Upper lobe of left lung (tissue), 6 donors: ENCODE results near the gene S100A2. TPM values are rescaled to one million over a fixed set of nuclear protein-coding genes. Genes with fewer than 3 reads are reported as not detected.
"Not testable (repeated sequence)": the region's sequence is repeated elsewhere in the genome, so short reads cannot be mapped to it uniquely, and the experiment has no call there.

Experiments
- ATAC-seq, 2 donors: fragments of 200-7000 bp; cut with Tn5 transposase; one replicate each; pipeline ENCODE4 v1.9.1; 2022; ENCODE audit warnings: mild to moderate bottlenecking in 2 of 2, moderate library complexity in 2 of 2; ENCODE audit not compliant: low FRiP score in 2 of 2
- DNase-seq, 2 donors: peaks; one replicate each; pipeline ENCODE4 v3.0.0-alpha.2; 2019 to 2020
- H3K27ac ChIP-seq, 4 donors: fragments of 200-600 bp; sonication (generic); one replicate each; pipeline ENCODE4 v1.5.1; 2016 to 2019
- H3K27me3 ChIP-seq, 4 donors: fragments of 200-600 bp; sonication (generic); one replicate each; pipeline ENCODE4 v1.5.1; 2017 to 2019
- H3K36me3 ChIP-seq, 4 donors: fragments of 200-600 bp; sonication (generic); one replicate each; pipeline ENCODE4 v1.5.1; 2016 to 2019
- H3K4me1 ChIP-seq, 4 donors: fragments of 200-600 bp; sonication (generic); one replicate each; pipeline ENCODE4 v1.5.1; 2018 to 2019
- H3K4me3 ChIP-seq, 4 donors: fragments of 200-600 bp; sonication (generic); one replicate each; pipeline ENCODE4 v1.5.1; 2017 to 2019; ENCODE audit warnings: mild to moderate bottlenecking in 2 of 4, moderate library complexity in 1 of 4
- H3K9me3 ChIP-seq, 4 donors: fragments of 200-600 bp; sonication (generic); one replicate each; pipeline ENCODE4 v1.5.1; 2018 to 2019
- EP300 ChIP-seq, 4 donors: sonication (generic); formaldehyde crosslinking; IDR thresholded peaks; one replicate each; pipeline ENCODE4 v1.5.1; 2017; ENCODE audit warnings: antibody characterized with exemption in 4 of 4, control low read depth in 2 of 4
- POLR2A ChIP-seq, 4 donors: fragments of 450-650 bp; IDR thresholded peaks; one replicate each; pipeline ENCODE4 v1.5.1; 2016 to 2017; ENCODE audit warnings: antibody characterized with exemption in 4 of 4, mild to moderate bottlenecking in 2 of 4
- POLR2AphosphoS5 ChIP-seq, 2 donors: sonication (generic); formaldehyde crosslinking; IDR thresholded peaks; one replicate each; pipeline ENCODE4 v1.5.1; 2017; ENCODE audit warnings: antibody characterized with exemption in 2 of 2
- WGBS, 2 donors: methylation state at CpG; one replicate each; pipeline ENCODE4 v1.1.5; 2017 to 2018; 5-methylcytosine and 5-hydroxymethylcytosine counted together
- total RNA-seq, 6 donors: library from RNA; depleted of rRNA in 4 of 6; stranded (reverse); fragments of >200 nt in 4 of 6; gene quantifications; one replicate each; pipeline versions ENCODE4 v1.1.0 to v1.2.1, GENCODE V29; 2016 to 2021
- TF ChIP-seq, protein P1 (sequence below), 6 experiments: fragments of 450-650 bp in 4 of 6; fragments of 200-600 bp in 2 of 6; sonication (generic) in 2 of 6; IDR thresholded peaks; one replicate each; pipeline ENCODE4 v1.5.1; 2016 to 2019; ENCODE audit warnings: antibody characterized with exemption in 6 of 6
- donor health status: DM: no; HTN: no; CAD: no; lungs with moderate emphysema.
- donor health status: DM: no; HTN: yes; CAD: no; lungs with severe emphysema.

The S100A2 gene
- total RNA-seq, 6 donors from 2014 or later, result 2.0 to 12.0 (median 7.9) TPM; not detected in 1

DNA sequence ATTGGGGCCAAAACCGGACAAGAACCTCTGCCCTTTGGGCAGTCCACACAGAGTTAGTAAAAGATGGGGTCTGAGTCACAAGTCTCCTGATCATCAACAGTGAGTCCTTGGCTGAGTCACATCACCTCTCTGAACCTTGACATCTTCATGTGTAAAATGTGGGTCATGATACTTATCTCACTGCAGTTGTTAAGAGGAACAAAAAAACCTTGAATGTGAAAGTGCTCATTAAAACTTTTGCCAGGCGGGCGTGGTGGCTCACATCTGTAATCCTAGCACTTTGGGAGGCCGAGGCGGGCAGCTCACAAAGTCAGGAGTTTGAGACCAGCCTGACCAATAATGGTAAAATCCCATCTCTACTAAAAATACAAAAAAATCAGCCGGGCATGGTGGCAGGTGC lies 31.6 kb upstream of the S100A2 start:
- Histone ChIP-seq H3K27me3 (no peaks in the 10 kb centered on the region), H3K4me3 (no peak overlapping the region), H3K36me3 (no peaks in the 10 kb centered on the region), H3K27ac (no peak overlapping the region), H3K9me3 (no peaks in the 10 kb centered on the region), H3K4me1 (peaks cover 0 to 6% (median 3%) of the 10 kb centered on the region in 4 donors)
- DNase-seq (no peak), ATAC-seq (no peak)
- TF ChIP-seq POLR2A (IDR thresholded peaks at IDR 0.05) (no peak), EP300 (IDR thresholded peaks at IDR 0.05) (no peak)
- TF ChIP-seq, protein P1, sequence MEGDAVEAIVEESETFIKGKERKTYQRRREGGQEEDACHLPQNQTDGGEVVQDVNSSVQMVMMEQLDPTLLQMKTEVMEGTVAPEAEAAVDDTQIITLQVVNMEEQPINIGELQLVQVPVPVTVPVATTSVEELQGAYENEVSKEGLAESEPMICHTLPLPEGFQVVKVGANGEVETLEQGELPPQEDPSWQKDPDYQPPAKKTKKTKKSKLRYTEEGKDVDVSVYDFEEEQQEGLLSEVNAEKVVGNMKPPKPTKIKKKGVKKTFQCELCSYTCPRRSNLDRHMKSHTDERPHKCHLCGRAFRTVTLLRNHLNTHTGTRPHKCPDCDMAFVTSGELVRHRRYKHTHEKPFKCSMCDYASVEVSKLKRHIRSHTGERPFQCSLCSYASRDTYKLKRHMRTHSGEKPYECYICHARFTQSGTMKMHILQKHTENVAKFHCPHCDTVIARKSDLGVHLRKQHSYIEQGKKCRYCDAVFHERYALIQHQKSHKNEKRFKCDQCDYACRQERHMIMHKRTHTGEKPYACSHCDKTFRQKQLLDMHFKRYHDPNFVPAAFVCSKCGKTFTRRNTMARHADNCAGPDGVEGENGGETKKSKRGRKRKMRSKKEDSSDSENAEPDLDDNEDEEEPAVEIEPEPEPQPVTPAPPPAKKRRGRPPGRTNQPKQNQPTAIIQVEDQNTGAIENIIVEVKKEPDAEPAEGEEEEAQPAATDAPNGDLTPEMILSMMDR (IDR thresholded peaks at IDR 0.05), result no peak
- 86 to 91% methylated on average over 6 of the region's 6 CpGs for WGBS, 2 donors

DNA sequence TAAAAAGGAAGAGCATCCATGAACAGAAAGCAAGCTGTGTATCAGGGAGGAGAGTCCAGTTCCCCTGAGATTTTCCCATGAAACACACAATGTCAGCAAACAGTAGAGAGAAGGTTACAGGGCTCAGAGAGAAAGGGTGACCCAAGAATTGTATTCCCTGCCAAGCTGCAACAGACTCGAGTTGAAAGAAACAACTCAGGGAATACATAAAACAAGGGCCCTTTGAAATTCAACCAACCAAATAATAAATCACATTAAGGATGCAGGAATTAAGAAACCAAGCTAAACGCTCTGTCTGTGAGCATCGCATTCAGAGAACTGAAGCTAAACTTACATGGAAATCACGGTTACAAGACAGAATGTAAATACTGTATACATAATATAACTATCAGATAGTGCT lies 27.1 kb upstream of the S100A2 start:
- Histone ChIP-seq H3K36me3 (no peaks in the 10 kb centered on the region), H3K27me3 (no peaks in the 10 kb centered on the region), H3K4me3 (no peak overlapping the region), H3K9me3 (no peaks in the 10 kb centered on the region), H3K27ac (no peak overlapping the region), H3K4me1 (no peaks in the 10 kb centered on the region)
- 57 to 59% methylated on average over 4 of the region's 4 CpGs for WGBS, 2 donors
- no peak for ATAC-seq
- no peak for TF ChIP-seq POLR2A (IDR thresholded peaks at IDR 0.05)
- TF ChIP-seq, protein P1 (IDR thresholded peaks at IDR 0.05), result no peak
- no peak for TF ChIP-seq EP300 (IDR thresholded peaks at IDR 0.05)
- TF ChIP-seq POLR2AphosphoS5 (IDR thresholded peaks at IDR 0.05), result no peak
- no peak for DNase-seq

DNA sequence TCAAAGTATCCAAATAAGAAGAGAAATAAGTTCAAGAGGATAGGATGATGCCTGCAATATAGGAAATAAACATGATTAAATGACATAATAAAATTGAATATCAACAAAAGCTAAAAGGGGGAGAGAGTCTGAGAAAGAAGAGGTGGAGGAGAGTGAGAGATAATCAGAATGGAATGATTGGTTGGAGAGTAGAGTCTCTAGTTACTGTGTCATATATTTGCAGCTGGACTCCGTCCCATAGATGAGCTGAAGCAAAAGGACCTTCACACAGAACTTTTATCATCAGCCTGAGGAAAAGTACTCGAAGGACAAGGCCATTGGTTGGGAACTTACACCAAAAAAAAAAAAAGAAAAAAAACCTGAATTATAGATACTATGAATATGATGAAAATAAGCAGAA lies 22.8 kb upstream of the S100A2 start:
- no peaks in the 10 kb centered on the region for H3K27me3 ChIP-seq
- H3K36me3 ChIP-seq, result no peaks in the 10 kb centered on the region
- H3K27ac ChIP-seq, result no peak overlapping the region
- DNase-seq (no peak), ATAC-seq (no peak)
- TF ChIP-seq POLR2A (IDR thresholded peaks at IDR 0.05), result no peak
- TF ChIP-seq EP300 (IDR thresholded peaks at IDR 0.05), result no peak
- TF ChIP-seq, protein P1 (IDR thresholded peaks at IDR 0.05), result no peak
- no peak for TF ChIP-seq POLR2AphosphoS5 (IDR thresholded peaks at IDR 0.05)
- WGBS, 2 donors, result 93 to 95% methylated on average over 2 of the region's 2 CpGs
- no peaks in the 10 kb centered on the region for H3K4me1 ChIP-seq
- no peak overlapping the region for H3K4me3 ChIP-seq
- H3K9me3 ChIP-seq, result no peaks in the 10 kb centered on the region

DNA sequence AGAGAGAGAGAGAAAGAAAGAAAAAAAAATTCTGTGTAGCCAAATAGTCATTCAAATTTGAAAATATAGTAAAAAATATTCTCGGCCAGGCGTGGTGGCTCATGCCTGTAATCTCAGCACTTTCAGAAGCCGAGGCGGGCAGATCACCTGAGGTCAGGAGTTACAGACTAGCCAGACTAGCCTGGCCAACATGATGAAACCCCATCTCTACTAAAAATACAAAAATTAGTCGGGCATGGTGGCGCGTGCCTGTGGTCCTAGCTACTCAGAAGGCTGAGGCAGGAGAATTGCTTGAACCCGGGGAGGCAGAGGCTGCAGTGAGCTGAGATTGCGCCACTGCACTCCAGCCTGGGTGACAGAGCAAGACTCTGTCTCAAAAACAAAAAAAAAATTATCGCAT lies 22.4 kb upstream of the S100A2 start:
- H3K4me3 ChIP-seq, H3K27ac ChIP-seq, H3K9me3 ChIP-seq, ATAC-seq, H3K36me3 ChIP-seq, H3K27me3 ChIP-seq, H3K4me1 ChIP-seq, DNase-seq: not testable (repeated sequence)
- WGBS, 2 donors, result 91 to 94% methylated on average over 10 of the region's 10 CpGs

DNA sequence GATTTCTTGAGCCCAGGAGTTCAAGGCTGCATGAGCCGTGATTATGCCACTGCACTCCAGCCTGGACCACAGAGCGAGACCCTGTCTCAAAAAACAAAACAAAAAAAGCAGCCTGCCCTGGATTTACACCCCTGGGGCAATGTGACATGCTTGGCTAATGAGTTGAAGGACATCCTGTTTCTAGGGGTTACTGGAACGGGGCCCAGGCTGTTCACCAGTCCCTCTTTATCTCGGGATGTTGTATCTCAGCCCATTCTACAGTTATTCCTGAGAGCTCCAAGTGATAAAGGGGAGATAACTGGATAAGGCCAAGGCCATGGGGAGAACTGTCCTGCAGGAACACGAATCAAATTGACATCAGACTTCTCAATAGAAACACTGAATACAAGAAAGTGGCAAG lies 21.7 kb upstream of the S100A2 start:
- Histone ChIP-seq H3K27me3 (no peaks in the 10 kb centered on the region), H3K27ac (no peak overlapping the region), H3K4me3 (no peak overlapping the region), H3K9me3 (no peaks in the 10 kb centered on the region), H3K4me1 (no peaks in the 10 kb centered on the region), H3K36me3 (no peaks in the 10 kb centered on the region)
- no peak for DNase-seq
- WGBS, 2 donors, result 57 to 59% methylated on average over 5 of the region's 5 CpGs
- TF ChIP-seq EP300 (IDR thresholded peaks at IDR 0.05) (no peak), POLR2A (IDR thresholded peaks at IDR 0.05) (no peak)
- TF ChIP-seq, protein P1 (IDR thresholded peaks at IDR 0.05), result no peak
- no peak for ATAC-seq
